Endothelial cell of umbilical vein (primary cell): ENCODE results near the gene MACROD2. TPM values are rescaled to one million over a fixed set of nuclear protein-coding genes. Genes with fewer than 3 reads are reported as not detected.

Experiments
- BruUV-seq: library from RNA; stranded (reverse); fragments of 400-500 nt; replicated peaks from 2 replicates; lab custom pipeline; 2021; lab: Mats Ljungman, UMichigan
- CTCF ChIA-PET: fragments of 300-600, 350-600 bp; sonication (Branson Sonifier 250); formaldehyde crosslinking; loops from one replicate; lab custom pipeline; 2021; ENCODE audit warnings: antibody characterized with exemption, inconsistent platforms; lab: Charles Lee
- POLR2A ChIA-PET: fragments of 300-600, 350-600 bp; sonication (Branson Sonifier 250); formaldehyde crosslinking; loops from one replicate; lab custom pipeline; 2021; ENCODE audit warnings: antibody characterized with exemption, inconsistent platforms; lab: Charles Lee
- DNase-seq: peaks from one replicate; pipeline ENCODE4 v3.0.0-alpha.2; 2011; ENCODE audit warnings: low read depth, low spot score
- FAIRE-seq: peaks from 2 replicates; lab custom pipeline; 2011; peaks lifted over from hg19 to GRCh38; lab: Jason Lieb, UNC
- H2AFZ ChIP-seq: 2 replicates; pipeline ENCODE4 v1.6.0; 2012; ENCODE audit warnings: low read depth, low read length, control low read depth, inconsistent platforms
- H3K27ac ChIP-seq: 2 replicates; pipeline ENCODE4 v1.5.1; 2011; ENCODE audit warnings: low read depth, mild to moderate bottlenecking, control low read depth, low read length, moderate library complexity; ENCODE audit not compliant: insufficient read depth
- H3K27me3 ChIP-seq, 2 experiments: 2 replicates each; pipeline versions ENCODE4 v1.6.0 to v1.6.1; 2011; ENCODE audit warnings: low read length in 2 of 2, mixed read lengths in 1 of 2; ENCODE audit not compliant: control insufficient read depth in 2 of 2, insufficient read depth in 2 of 2
- H3K36me3 ChIP-seq, 2 experiments: 2 replicates in 1 of 2; 3 replicates in 1 of 2; pipeline ENCODE4 v1.5.1; 2011; ENCODE audit warnings: low read length in 2 of 2, mild to moderate bottlenecking in 1 of 2, moderate library complexity in 1 of 2; ENCODE audit not compliant: control insufficient read depth in 2 of 2, insufficient read depth in 2 of 2; ENCODE audit errors: extremely low read depth in 1 of 2
- H3K4me1 ChIP-seq: 3 replicates; pipeline ENCODE4 v1.5.1; 2011; ENCODE audit warnings: mild to moderate bottlenecking, low read length; ENCODE audit not compliant: control insufficient read depth, insufficient read depth; ENCODE audit errors: extremely low read depth
- H3K4me2 ChIP-seq: 2 replicates; pipeline ENCODE4 v1.6.1; 2011; ENCODE audit warnings: low read length, control low read depth, mixed read lengths; ENCODE audit not compliant: insufficient read depth
- H3K4me3 ChIP-seq, 3 experiments: fragments of 200-600 bp in 1 of 3; sonication (generic), shearing (Covaris generic) in 1 of 3; replicated peaks in 1 of 3; 2 replicates each; pipeline ENCODE4 v1.5.1; 2011 to 2016; ENCODE audit warnings: control low read depth in 3 of 3, low read length in 3 of 3, mild to moderate bottlenecking in 2 of 3, inconsistent platforms in 1 of 3, low read depth in 1 of 3, moderate library complexity in 1 of 3; ENCODE audit not compliant: insufficient read depth in 1 of 3
- H3K79me2 ChIP-seq: 2 replicates; pipeline ENCODE4 v1.6.0; 2012; ENCODE audit warnings: low read length, inconsistent platforms; ENCODE audit not compliant: control insufficient read depth, insufficient read depth
- H3K9ac ChIP-seq: replicated peaks from 2 replicates; pipeline ENCODE3; 2011; ENCODE audit warnings: low read length, control low read depth; ENCODE audit not compliant: insufficient read depth; ENCODE audit errors: extremely low read depth
- H3K9me1 ChIP-seq: replicated peaks from 3 replicates; pipeline ENCODE4 v1.6.0; 2011; ENCODE audit warnings: mild to moderate bottlenecking, low read length; ENCODE audit not compliant: control insufficient read depth, insufficient read depth; ENCODE audit errors: extremely low read depth
- H3K9me3 ChIP-seq: replicated peaks from 2 replicates; pipeline ENCODE4 v1.5.1; 2012; ENCODE audit warnings: low read length, inconsistent platforms; ENCODE audit not compliant: control insufficient read depth, insufficient read depth
- H4K20me1 ChIP-seq: replicated peaks from 2 replicates; pipeline ENCODE3; 2011; ENCODE audit warnings: mild to moderate bottlenecking, low read length; ENCODE audit not compliant: control insufficient read depth, insufficient read depth; ENCODE audit errors: extremely low read depth
- CTCF ChIP-seq, 2 donors: IDR thresholded peaks; 1 replicate in 1 of 2; 2 replicates in 1 of 2; pipeline ENCODE4 v1.5.1; 2011; ENCODE audit warnings: low read length in 2 of 2, mild to moderate bottlenecking in 2 of 2, moderate library complexity in 2 of 2, control low read depth in 1 of 2, inconsistent platforms in 1 of 2, low read depth in 1 of 2; ENCODE audit not compliant: insufficient read depth in 1 of 2; ENCODE audit errors: extremely low read depth in 1 of 2
- EZH2 ChIP-seq: IDR thresholded peaks from 2 replicates; pipeline ENCODE4 v1.6.1; 2012; ENCODE audit warnings: borderline replicate concordance, low read depth, mild to moderate bottlenecking, moderate library complexity, low read length, inconsistent platforms; ENCODE audit not compliant: severe bottlenecking
- FOS ChIP-seq: IDR thresholded peaks from 2 replicates; pipeline ENCODE4 v1.6.1; 2011; ENCODE audit warnings: mild to moderate bottlenecking, low read length, moderate library complexity, borderline replicate concordance; ENCODE audit not compliant: insufficient read depth
- GATA2 ChIP-seq: IDR thresholded peaks from 2 replicates; pipeline ENCODE4 v1.7.0; 2011; ENCODE audit warnings: low read depth, mild to moderate bottlenecking, moderate library complexity, mixed read lengths, low read length; ENCODE audit not compliant: insufficient read length, insufficient read depth
- JUN ChIP-seq: IDR thresholded peaks from 2 replicates; pipeline ENCODE4 v1.6.1; 2011; ENCODE audit warnings: borderline replicate concordance, low read depth; ENCODE audit not compliant: insufficient read length, insufficient read depth
- MAX ChIP-seq: IDR thresholded peaks from 2 replicates; pipeline ENCODE4 v1.6.1; 2011; ENCODE audit not compliant: insufficient read depth, insufficient read length
- MYC ChIP-seq: IDR thresholded peaks from one replicate; pipeline ENCODE4 v1.6.1; 2011; ENCODE audit warnings: mild to moderate bottlenecking, low read depth, low read length
- POLR2A ChIP-seq: IDR thresholded peaks from 2 replicates; pipeline ENCODE4 v1.6.1; 2012; ENCODE audit warnings: low read depth, mild to moderate bottlenecking, control low read depth, low read length
- POLR2AphosphoS5 ChIP-seq: IDR thresholded peaks from 2 replicates; pipeline ENCODE4 v1.6.1; 2012; ENCODE audit warnings: low read depth, mild to moderate bottlenecking, control low read depth, low read length, moderate library complexity; ENCODE audit not compliant: insufficient read depth
- dilution Hi-C: fragments of 300-500 bp; cut with MboI; formaldehyde crosslinking; loops from one replicate; pipeline ENCODE4 v1.15.0; 2019; ENCODE audit warnings: low sequenced_read_pairs; ENCODE audit not compliant: extremely low pct_ligation_motif_present
- intact Hi-C: fragments of 100-400 bp; cut with micrococcal nuclease; formaldehyde crosslinking; loops from one replicate; pipeline ENCODE4 v1.10.0; 2022
- polyA plus RNA-seq, 4 experiments: library from polyadenylated mRNA; depleted of rRNA in 3 of 4; stranded (reverse) in 3 of 4; unstranded in 1 of 4; fragments of >200 nt; gene quantifications; 2 replicates each; pipeline versions ENCODE4 v1.2.1 to v1.2.3, GENCODE V29; 2011 to 2012; ENCODE audit warnings: missing spikeins in 1 of 4
- total RNA-seq: library from RNA; stranded (reverse); gene quantifications from 2 replicates; pipeline ENCODE4 v1.2.3, GENCODE V29; 2021

Gene MACROD2
- total and polyA plus RNA-seq, 2 donors (not counting 3 experiments of a cell fraction or from before 2014, with no cell fraction given), result 0.11 to 0.73 TPM

GRCh38 chr20:15100506-15101160 is 1105.3 kb downstream of the MACROD2 start:
- no peak overlapping the region for H2AFZ ChIP-seq
- DNase-seq (no peak), FAIRE-seq (peak; percentile 48)
- no peak overlapping the region for H3K4me3 ChIP-seq
- H3K79me2 ChIP-seq, result no peaks in the 10 kb centered on the region
- no peaks in the 10 kb centered on the region for H3K9me1 ChIP-seq
- no peaks in the 10 kb centered on the region for H3K9me3 ChIP-seq
- no peaks in the 10 kb centered on the region for H4K20me1 ChIP-seq
- no peak overlapping the region for H3K27ac ChIP-seq
- dilution Hi-C loops, result no loop called here
- ChIA-PET POLR2A (no interaction called here), CTCF (no interaction called here)
- no peak overlapping the region for H3K9ac ChIP-seq
- H3K4me2 ChIP-seq, result no peak overlapping the region
- no peaks in the 10 kb centered on the region for H3K27me3 ChIP-seq
- H3K36me3 ChIP-seq, result no peaks in the 10 kb centered on the region
- TF ChIP-seq POLR2A (no peak), FOS (no peak), EZH2 (no peak), GATA2 (no peak), JUN (no peak), MYC (no peak)
- H3K4me1 ChIP-seq, result no peaks in the 10 kb centered on the region
- intact Hi-C loops, result no loop called here
- BruUV-seq, result no TSS peak

GRCh38 chr20:15107931-15108330 is 1112.6 kb downstream of the MACROD2 start:
- no peak overlapping the region for H3K4me3 ChIP-seq
- dilution Hi-C loops (no loop called here), intact Hi-C loops (no loop called here)
- FAIRE-seq, result no peak
- H4K20me1 ChIP-seq, result no peaks in the 10 kb centered on the region
- no peak overlapping the region for H3K9ac ChIP-seq
- ChIA-PET POLR2A (no interaction called here), CTCF (interaction anchor here (0.6 to 0.9 kb wide), 2 partner anchors 10 to 687 kb away, joined by 3 read pairs; no protein-coding TSS in a partner anchor)
- no peaks in the 10 kb centered on the region for H3K4me1 ChIP-seq
- H3K9me3 ChIP-seq, result no peaks in the 10 kb centered on the region
- no peaks in the 10 kb centered on the region for H3K79me2 ChIP-seq
- H3K36me3 ChIP-seq, result no peaks in the 10 kb centered on the region
- TF ChIP-seq POLR2AphosphoS5 (no peak), FOS (no peak), MYC (no peak), EZH2 (no peak), POLR2A (no peak), MAX (no peak), JUN (no peak), GATA2 (no peak), CTCF (IDR thresholded peaks at IDR 0.05; ENCODE audit: extremely low read depth in 1 of 2, insufficient read depth in 1 of 2, low read depth in 1 of 2, low read length in 2 of 2) (no peak)
- H3K9me1 ChIP-seq, result no peaks in the 10 kb centered on the region
- no peak overlapping the region for H3K4me2 ChIP-seq
- no peak for DNase-seq
- no TSS peak for BruUV-seq
- H3K27ac ChIP-seq, result no peak overlapping the region
- H3K27me3 ChIP-seq, result no peaks in the 10 kb centered on the region
- no peak overlapping the region for H2AFZ ChIP-seq
